ENCODE data around the gene ITPK1. TPM values are rescaled to one million over a fixed set of nuclear protein-coding genes. Genes with fewer than 3 reads are reported as not detected.

The ITPK1 gene
- total RNA-seq, 1 experiment from 2014 or later = 133 TPM

DNA sequence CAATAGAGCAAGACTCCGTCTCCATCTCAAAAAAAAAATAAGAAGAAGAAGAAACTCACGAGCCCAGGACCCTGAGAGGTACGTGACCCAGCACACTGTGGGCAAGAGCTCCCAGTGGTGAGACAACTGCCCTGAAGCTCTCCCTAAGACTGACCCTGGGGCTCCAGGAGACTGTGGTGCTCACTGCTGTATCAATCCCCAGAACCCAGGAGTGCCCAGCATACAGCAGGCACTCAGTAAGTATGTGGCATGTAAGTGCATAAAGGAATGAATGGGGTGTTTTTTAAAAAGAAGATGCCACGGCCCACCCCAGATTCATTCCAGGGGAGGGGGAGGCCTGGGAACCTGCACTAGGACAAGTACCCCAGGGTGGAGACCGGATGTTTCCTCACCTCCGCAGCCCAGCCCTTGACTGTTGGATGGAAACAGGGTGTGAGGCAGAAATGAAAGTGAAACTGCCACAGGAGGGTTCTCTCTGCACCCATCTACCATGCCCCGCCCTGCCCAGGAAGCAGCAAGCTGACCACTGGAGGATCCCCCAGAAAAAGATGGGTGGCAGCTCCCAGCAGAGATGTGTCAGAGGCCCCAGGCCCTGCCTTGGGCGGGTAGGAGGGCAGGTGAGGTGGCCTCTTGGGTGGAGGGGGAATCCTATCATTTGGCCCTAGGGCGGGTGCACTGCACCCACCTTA lies 12.2 kb downstream of the ITPK1 start:
- peak overlapping the region; percentile 61 for H3K4me3 Mint-ChIP-seq (ENCODE audit: unreplicated experiment)
- ChIA-PET CTCF (interaction anchor here (0.6 to 3.9 kb wide), 6 partner anchors 10 to 224 kb away, joined by 3 to 26 read pairs (median 4); no protein-coding TSS in a partner anchor), POLR2A (no interaction called here)
- peaks cover 5% of the 10 kb centered on the region for H3K36me3 Mint-ChIP-seq (ENCODE audit: insufficient read depth, unreplicated experiment)
- peak overlapping the region; percentile 87 for H3K27ac Mint-ChIP-seq (ENCODE audit: low read depth, unreplicated experiment)
- TF ChIP-seq, protein P1, sequence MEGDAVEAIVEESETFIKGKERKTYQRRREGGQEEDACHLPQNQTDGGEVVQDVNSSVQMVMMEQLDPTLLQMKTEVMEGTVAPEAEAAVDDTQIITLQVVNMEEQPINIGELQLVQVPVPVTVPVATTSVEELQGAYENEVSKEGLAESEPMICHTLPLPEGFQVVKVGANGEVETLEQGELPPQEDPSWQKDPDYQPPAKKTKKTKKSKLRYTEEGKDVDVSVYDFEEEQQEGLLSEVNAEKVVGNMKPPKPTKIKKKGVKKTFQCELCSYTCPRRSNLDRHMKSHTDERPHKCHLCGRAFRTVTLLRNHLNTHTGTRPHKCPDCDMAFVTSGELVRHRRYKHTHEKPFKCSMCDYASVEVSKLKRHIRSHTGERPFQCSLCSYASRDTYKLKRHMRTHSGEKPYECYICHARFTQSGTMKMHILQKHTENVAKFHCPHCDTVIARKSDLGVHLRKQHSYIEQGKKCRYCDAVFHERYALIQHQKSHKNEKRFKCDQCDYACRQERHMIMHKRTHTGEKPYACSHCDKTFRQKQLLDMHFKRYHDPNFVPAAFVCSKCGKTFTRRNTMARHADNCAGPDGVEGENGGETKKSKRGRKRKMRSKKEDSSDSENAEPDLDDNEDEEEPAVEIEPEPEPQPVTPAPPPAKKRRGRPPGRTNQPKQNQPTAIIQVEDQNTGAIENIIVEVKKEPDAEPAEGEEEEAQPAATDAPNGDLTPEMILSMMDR (IDR thresholded peaks at IDR 0.05; ENCODE audit: unreplicated experiment) = no peak
- peaks cover 26% of the 10 kb centered on the region for H3K4me1 Mint-ChIP-seq (ENCODE audit: insufficient read depth, unreplicated experiment)
- no TSS peak for BruUV-seq (replicated peaks)
- intact Hi-C loops (cut with micrococcal nuclease) = no loop called here
- H3K27me3 Mint-ChIP-seq (ENCODE audit: insufficient read depth, unreplicated experiment) = no peaks in the 10 kb centered on the region
- no peaks in the 10 kb centered on the region for H3K9me3 Mint-ChIP-seq (ENCODE audit: unreplicated experiment)
- DNase-seq (ENCODE audit: unreplicated experiment) = peak; percentile 74

DNA sequence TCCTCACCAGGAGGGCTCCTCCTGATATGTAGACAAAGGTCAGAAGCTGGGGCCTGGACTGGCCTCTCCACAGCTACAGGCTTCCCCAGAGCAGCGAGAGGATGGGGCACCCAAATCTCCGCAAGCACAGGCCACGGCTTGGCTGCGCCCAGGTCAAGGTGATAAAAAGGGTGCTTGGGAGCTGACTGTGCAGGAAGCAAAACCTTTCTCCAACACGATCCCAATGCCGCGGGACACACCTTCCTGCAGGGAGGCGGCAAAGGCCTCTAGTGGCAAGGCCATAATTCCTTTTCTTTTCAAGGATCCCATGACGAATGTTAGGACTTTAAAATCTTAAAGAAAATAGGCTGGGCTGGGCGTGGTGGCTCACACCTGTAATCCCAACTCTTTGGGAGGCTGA lies 13.6 kb downstream of the ITPK1 start:
- no peak overlapping the region for H3K27ac Mint-ChIP-seq (ENCODE audit: low read depth, unreplicated experiment)
- ChIA-PET POLR2A (interaction anchor here (0.7 kb wide), 1 partner anchor 180 kb away, joined by 3 read pairs; no protein-coding TSS in a partner anchor), CTCF (interaction anchor here (0.5 to 3.3 kb wide), 4 partner anchors 11 to 220 kb away, joined by 3 to 26 read pairs (median 4); no protein-coding TSS in a partner anchor)
- no peak for DNase-seq (ENCODE audit: unreplicated experiment)
- H3K4me1 Mint-ChIP-seq (ENCODE audit: insufficient read depth, unreplicated experiment) = peaks cover 24% of the 10 kb centered on the region
- H3K36me3 Mint-ChIP-seq (ENCODE audit: insufficient read depth, unreplicated experiment) = peaks cover 6% of the 10 kb centered on the region
- TF ChIP-seq, protein P1 (IDR thresholded peaks at IDR 0.05; ENCODE audit: unreplicated experiment) = no peak
- intact Hi-C loops (cut with micrococcal nuclease) = no loop called here
- no peaks in the 10 kb centered on the region for H3K27me3 Mint-ChIP-seq (ENCODE audit: insufficient read depth, unreplicated experiment)
- no peak overlapping the region for H3K4me3 Mint-ChIP-seq (ENCODE audit: unreplicated experiment)
- H3K9me3 Mint-ChIP-seq (ENCODE audit: unreplicated experiment) = no peaks in the 10 kb centered on the region
- no TSS peak for BruUV-seq (replicated peaks)

DNA sequence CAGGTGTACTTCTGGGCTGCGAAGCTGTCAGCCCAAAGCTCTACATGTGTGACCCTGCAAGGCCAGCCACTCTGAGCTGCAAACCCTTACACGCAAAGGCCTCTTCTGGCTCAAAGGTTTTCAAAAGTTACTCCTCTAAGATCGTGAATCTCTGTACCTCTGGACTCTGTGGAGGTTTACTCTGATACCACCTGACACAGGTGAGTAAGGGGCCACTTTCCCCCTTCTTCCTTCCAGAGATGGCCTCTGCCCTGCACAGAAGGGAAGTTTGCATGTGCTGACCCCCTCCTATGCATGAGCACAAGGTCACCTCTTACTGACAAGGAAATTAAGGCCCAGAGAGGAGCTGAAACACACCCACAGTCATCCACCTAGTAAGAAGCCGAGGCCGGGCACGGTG lies 14.5 kb downstream of the ITPK1 start:
- ChIA-PET POLR2A (no interaction called here), CTCF (interaction anchor here (1.0 to 3.3 kb wide), 2 partner anchors 12 to 128 kb away, joined by 3 to 26 read pairs; no protein-coding TSS in a partner anchor)
- Mint-ChIP-seq H3K4me1 (ENCODE audit: insufficient read depth, unreplicated experiment) (peaks cover 17% of the 10 kb centered on the region), H3K36me3 (ENCODE audit: insufficient read depth, unreplicated experiment) (peaks cover 11% of the 10 kb centered on the region), H3K27me3 (ENCODE audit: insufficient read depth, unreplicated experiment) (no peaks in the 10 kb centered on the region), H3K9me3 (ENCODE audit: unreplicated experiment) (no peaks in the 10 kb centered on the region), H3K4me3 (ENCODE audit: unreplicated experiment) (no peak overlapping the region), H3K27ac (ENCODE audit: low read depth, unreplicated experiment) (no peak overlapping the region)
- TF ChIP-seq, protein P1 (IDR thresholded peaks at IDR 0.05; ENCODE audit: unreplicated experiment) = no peak
- no peak for DNase-seq (ENCODE audit: unreplicated experiment)
- intact Hi-C loops (cut with micrococcal nuclease) = no loop called here
- no TSS peak for BruUV-seq (replicated peaks)

DNA sequence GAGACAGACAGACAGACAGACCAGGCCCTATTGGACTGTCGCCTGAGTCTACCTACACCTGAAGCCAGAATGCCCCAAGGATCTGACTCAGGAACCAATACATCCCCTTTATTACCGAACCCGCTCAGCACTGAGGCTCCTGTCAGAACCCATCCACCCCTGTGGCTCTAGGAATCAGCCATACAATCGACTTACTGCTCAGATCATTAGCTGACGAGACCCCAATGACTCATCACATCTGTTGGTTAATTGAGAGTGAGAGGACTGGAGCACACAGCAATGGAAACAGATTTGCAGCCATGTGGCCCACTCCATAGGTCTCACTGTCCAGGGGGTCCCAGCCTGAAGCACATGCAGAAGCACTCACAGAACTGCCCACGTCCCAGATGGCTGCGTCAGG lies 15.2 kb downstream of the ITPK1 start:
- TF ChIP-seq, protein P1 (IDR thresholded peaks at IDR 0.05; ENCODE audit: unreplicated experiment) = no peak
- H3K4me1 Mint-ChIP-seq (ENCODE audit: insufficient read depth, unreplicated experiment) = peaks cover 17% of the 10 kb centered on the region
- BruUV-seq (replicated peaks) = no TSS peak
- no peaks in the 10 kb centered on the region for H3K27me3 Mint-ChIP-seq (ENCODE audit: insufficient read depth, unreplicated experiment)
- H3K27ac Mint-ChIP-seq (ENCODE audit: low read depth, unreplicated experiment) = no peak overlapping the region
- CTCF ChIA-PET = interaction anchor here (3.3 kb wide), 1 partner anchor 13 kb away, joined by 26 read pairs; no protein-coding TSS in a partner anchor
- no peak for DNase-seq (ENCODE audit: unreplicated experiment)
- intact Hi-C loops (cut with micrococcal nuclease) = no loop called here
- peaks cover 11% of the 10 kb centered on the region for H3K36me3 Mint-ChIP-seq (ENCODE audit: insufficient read depth, unreplicated experiment)
- H3K9me3 Mint-ChIP-seq (ENCODE audit: unreplicated experiment) = no peaks in the 10 kb centered on the region
- H3K4me3 Mint-ChIP-seq (ENCODE audit: unreplicated experiment) = no peak overlapping the region
- POLR2A ChIA-PET = no interaction called here

Data from MCF 10A (cell line).